Uterus (tissue), 4 donors: ENCODE data around the gene FGF7. TPM values are rescaled to one million over a fixed set of nuclear protein-coding genes. Genes with fewer than 3 reads are reported as not detected.

Experiments used
- DNase-seq, 2 donors: peaks; one replicate each; pipeline ENCODE4 v3.0.0-alpha.2; 2019 to 2020
- H3K27ac ChIP-seq, 2 donors: fragments of 200-600 bp; sonication (generic); 1 replicate in 1 of 2; 2 replicates in 1 of 2; pipeline ENCODE4 v1.5.1; 2016 to 2018
- H3K27me3 ChIP-seq, 2 donors: fragments of 200-600 bp; sonication (generic); one replicate each; pipeline ENCODE4 v1.5.1; 2018 to 2019; ENCODE audit warnings: control low read depth in 1 of 2
- H3K36me3 ChIP-seq, 2 donors: fragments of 200-600 bp; sonication (generic); one replicate each; pipeline ENCODE4 v1.5.1; 2019; ENCODE audit warnings: control low read depth in 1 of 2
- H3K4me1 ChIP-seq, 2 donors: fragments of 200-600 bp; sonication (generic); one replicate each; pipeline ENCODE4 v1.5.1; 2018 to 2019; ENCODE audit warnings: control low read depth in 1 of 2
- H3K4me3 ChIP-seq, 2 donors: fragments of 200-600 bp; sonication (generic); 1 replicate in 1 of 2; 2 replicates in 1 of 2; pipeline ENCODE4 v1.5.1; 2018 to 2019; ENCODE audit warnings: mild to moderate bottlenecking in 1 of 2
- H3K9me3 ChIP-seq, 2 donors: fragments of 200-600 bp; sonication (generic); one replicate each; pipeline ENCODE4 v1.5.1; 2019; ENCODE audit warnings: control low read depth in 1 of 2
- POLR2A ChIP-seq, 2 donors: fragments of 450-650 bp; IDR thresholded peaks; one replicate each; pipeline ENCODE4 v1.6.1; 2016; ENCODE audit warnings: antibody characterized with exemption in 2 of 2, mild to moderate bottlenecking in 1 of 2, moderate library complexity in 1 of 2
- intact Hi-C: fragments of 100-400 bp; cut with DNase I; formaldehyde crosslinking; loops from one replicate; pipeline ENCODE4 v1.15.1; 2023; ENCODE audit warnings: low total_unique reads
- total RNA-seq, 4 donors: library from RNA; depleted of rRNA in 3 of 4; stranded (reverse); fragments of >200 nt in 3 of 4; gene quantifications; one replicate each; pipeline versions ENCODE4 v1.1.0 to v1.2.4, GENCODE V29; 2014 to 2023
- TF ChIP-seq, protein P1 (sequence below), 4 experiments: fragments of 200-600 bp in 2 of 4; fragments of 450-650 bp in 2 of 4; sonication (generic) in 2 of 4; IDR thresholded peaks; one replicate each; pipeline ENCODE4 v1.5.1; 2016 to 2019; ENCODE audit warnings: antibody characterized with exemption in 4 of 4, mild to moderate bottlenecking in 2 of 4, moderate library complexity in 1 of 4
- donor health status: DM: yes; HTN: yes; CAD: no.

Gene FGF7
- total RNA-seq, 4 donors from 2014 or later: 57.6 to 137 (median 102) TPM

DNA sequence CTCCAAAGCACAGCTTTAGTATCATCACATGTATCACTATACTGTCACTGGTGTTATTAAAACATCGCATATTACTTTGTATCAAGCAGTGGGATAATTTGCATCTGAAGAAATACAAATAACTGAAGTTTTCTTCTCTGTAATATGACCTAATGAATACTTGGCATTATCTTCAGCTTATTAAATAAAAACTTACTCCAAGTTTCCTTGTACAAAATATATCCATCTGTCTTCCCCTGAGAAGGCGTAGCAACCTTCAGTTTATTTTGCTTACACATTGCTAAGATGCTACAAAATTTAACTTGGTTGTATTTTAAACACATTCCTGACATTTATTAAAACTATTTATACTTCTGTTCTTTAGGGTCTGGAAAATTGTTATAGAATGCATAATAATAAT, 13.7 kb downstream of the FGF7 start:
- no peaks in the 10 kb centered on the region for H3K4me1 ChIP-seq
- peak overlapping the region; percentile 72 to 73 for H3K27ac ChIP-seq
- no peak for DNase-seq
- H3K36me3 ChIP-seq: no peaks in the 10 kb centered on the region
- H3K27me3 ChIP-seq: no peaks in the 10 kb centered on the region
- no peaks in the 10 kb centered on the region for H3K9me3 ChIP-seq
- intact Hi-C loops: no loop called here
- TF ChIP-seq, protein P1, sequence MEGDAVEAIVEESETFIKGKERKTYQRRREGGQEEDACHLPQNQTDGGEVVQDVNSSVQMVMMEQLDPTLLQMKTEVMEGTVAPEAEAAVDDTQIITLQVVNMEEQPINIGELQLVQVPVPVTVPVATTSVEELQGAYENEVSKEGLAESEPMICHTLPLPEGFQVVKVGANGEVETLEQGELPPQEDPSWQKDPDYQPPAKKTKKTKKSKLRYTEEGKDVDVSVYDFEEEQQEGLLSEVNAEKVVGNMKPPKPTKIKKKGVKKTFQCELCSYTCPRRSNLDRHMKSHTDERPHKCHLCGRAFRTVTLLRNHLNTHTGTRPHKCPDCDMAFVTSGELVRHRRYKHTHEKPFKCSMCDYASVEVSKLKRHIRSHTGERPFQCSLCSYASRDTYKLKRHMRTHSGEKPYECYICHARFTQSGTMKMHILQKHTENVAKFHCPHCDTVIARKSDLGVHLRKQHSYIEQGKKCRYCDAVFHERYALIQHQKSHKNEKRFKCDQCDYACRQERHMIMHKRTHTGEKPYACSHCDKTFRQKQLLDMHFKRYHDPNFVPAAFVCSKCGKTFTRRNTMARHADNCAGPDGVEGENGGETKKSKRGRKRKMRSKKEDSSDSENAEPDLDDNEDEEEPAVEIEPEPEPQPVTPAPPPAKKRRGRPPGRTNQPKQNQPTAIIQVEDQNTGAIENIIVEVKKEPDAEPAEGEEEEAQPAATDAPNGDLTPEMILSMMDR (IDR thresholded peaks at IDR 0.05): no peak
- TF ChIP-seq POLR2A (IDR thresholded peaks at IDR 0.05): no peak
- H3K4me3 ChIP-seq: no peak overlapping the region

DNA sequence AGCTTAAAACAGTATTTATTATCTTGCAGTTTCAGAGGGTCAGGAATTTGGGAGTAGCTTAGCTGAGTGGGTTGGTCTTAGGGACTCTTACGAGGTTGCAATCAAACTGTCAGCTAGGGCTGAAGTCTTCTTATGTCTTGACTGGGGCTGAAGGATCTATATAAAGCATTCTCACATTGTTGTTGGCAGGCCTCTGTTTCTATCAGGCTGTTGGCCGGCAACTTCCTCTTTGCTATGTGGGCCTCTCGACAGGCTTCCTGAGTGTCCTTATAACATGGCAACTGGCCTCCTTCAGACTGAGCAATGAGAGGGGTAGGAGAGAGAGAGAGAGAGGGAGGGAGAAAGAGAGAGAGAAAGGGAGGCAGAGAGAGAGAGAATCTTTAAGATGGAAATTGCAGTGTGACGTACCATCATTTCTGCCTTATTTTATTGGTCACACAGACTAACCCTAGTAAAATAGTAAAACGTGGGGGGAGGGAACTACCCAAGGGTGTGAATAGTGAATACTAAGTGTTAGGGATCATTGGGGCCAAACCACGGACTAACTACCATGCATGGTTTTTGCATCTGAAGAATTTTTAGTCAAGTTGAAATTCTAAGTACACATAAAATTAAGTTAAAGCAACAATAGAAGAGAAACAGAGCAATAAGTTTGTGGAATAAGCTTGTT, 16.1 kb downstream of the FGF7 start:
- Histone ChIP-seq H3K36me3 (no peaks in the 10 kb centered on the region), H3K27ac (peak overlapping the region; percentile 72 to 73), H3K4me3 (no peak overlapping the region), H3K9me3 (no peaks in the 10 kb centered on the region), H3K27me3 (no peaks in the 10 kb centered on the region), H3K4me1 (no peaks in the 10 kb centered on the region)
- intact Hi-C loops: no loop called here
- no peak for TF ChIP-seq POLR2A (IDR thresholded peaks at IDR 0.05)
- TF ChIP-seq, protein P1 (IDR thresholded peaks at IDR 0.05): no peak
- peak; percentile 25 to 34 for DNase-seq

DNA sequence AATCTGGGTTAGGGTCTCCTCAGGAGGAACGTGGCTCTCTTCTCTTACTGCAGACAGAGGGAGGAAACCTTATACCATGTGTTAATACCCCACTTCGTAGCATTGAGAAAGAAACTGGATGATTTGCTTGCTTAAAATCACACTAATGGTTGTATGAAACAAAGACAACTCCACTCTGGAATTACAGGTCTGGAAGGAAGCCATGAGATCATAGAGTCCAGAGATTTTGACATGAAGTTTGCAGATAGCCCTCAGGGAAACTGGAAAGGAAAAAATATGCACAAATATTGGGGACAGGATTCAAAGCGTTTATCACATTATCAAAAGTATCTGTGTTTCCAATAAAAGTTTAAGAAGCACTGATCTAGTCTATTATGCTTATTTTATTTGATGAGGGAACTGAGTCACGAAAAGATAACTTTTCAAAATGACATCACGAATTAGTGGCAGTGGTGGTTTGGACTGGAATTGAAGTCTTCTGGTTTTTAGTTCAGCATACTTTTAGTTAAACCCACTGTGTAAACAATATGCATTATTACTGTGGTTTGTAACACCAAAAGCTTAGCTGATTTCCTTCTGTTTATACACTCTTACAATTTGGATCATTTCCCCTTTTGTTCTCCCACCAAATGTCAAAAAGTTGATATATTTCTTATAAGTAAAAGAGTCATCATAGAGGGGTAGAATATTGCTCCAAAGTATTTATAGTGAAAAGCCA, 16.8 kb downstream of the FGF7 start:
- DNase-seq: no peak
- Histone ChIP-seq H3K27ac (peak overlapping the region; percentile 72 to 73), H3K27me3 (no peaks in the 10 kb centered on the region), H3K36me3 (no peaks in the 10 kb centered on the region), H3K4me1 (no peaks in the 10 kb centered on the region), H3K4me3 (no peak overlapping the region), H3K9me3 (no peaks in the 10 kb centered on the region)
- no peak for TF ChIP-seq POLR2A (IDR thresholded peaks at IDR 0.05)
- TF ChIP-seq, protein P1 (IDR thresholded peaks at IDR 0.05): no peak
- intact Hi-C loops: no loop called here

DNA sequence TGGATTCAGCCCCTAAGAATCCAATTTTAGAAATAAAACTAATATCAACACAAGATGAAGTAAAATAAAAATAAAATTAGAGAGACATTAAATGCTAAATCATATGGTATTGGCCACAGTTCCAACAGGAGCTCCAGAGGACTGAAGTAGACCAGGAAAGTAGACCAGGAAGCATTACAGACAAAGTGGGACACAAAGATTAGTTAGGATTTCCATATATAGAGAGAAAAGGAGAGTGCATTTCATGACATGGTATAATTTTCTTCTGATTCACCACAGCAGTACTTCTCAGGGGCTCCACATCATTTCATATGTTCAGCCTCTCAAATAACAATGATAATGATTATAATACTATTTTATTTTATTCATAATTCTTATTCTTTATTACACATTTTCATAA, 18.3 kb downstream of the FGF7 start:
- H3K9me3 ChIP-seq: no peaks in the 10 kb centered on the region
- peaks cover 0 to 10% of the 10 kb centered on the region in 2 donors for H3K4me1 ChIP-seq
- peak overlapping the region; percentile 72 to 73 for H3K27ac ChIP-seq
- intact Hi-C loops: no loop called here
- H3K4me3 ChIP-seq: no peak overlapping the region
- TF ChIP-seq POLR2A (IDR thresholded peaks at IDR 0.05): no peak
- TF ChIP-seq, protein P1 (IDR thresholded peaks at IDR 0.05): no peak
- H3K27me3 ChIP-seq: no peaks in the 10 kb centered on the region
- H3K36me3 ChIP-seq: no peaks in the 10 kb centered on the region
- no peak for DNase-seq

DNA sequence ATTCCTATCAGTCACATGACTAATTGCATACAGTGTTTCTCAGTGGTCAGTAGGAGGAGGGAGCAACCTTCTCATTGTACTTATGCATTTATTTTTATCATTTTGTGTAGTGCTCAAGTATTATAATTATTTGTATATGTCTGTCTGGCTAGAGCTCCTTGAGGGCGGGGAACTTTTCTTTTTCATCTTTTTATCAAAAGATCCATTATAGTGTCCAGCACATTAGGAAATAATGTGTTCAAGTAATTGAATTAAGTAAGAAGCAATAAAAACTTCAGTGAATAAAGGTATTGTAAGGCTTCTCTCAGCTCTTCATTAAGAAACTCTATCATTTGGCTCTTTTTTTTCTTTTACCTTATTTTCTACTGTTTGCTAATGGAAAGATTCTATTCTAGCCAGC, 18.8 kb downstream of the FGF7 start:
- H3K9me3 ChIP-seq: no peaks in the 10 kb centered on the region
- peaks cover 0 to 10% of the 10 kb centered on the region in 2 donors for H3K4me1 ChIP-seq
- intact Hi-C loops: no loop called here
- DNase-seq: no peak
- H3K27ac ChIP-seq: peak overlapping the region; percentile 72 to 73
- TF ChIP-seq, protein P1 (IDR thresholded peaks at IDR 0.05): no peak
- TF ChIP-seq POLR2A (IDR thresholded peaks at IDR 0.05): no peak
- H3K36me3 ChIP-seq: no peaks in the 10 kb centered on the region
- no peak overlapping the region for H3K4me3 ChIP-seq
- H3K27me3 ChIP-seq: no peaks in the 10 kb centered on the region
